HL-60 (cell line): Measurements from ENCODE around the gene MSX2.

ENCODE experiments used
- DNase-seq, 2 experiments: peaks; one replicate each; pipeline ENCODE4 v3.0.0-alpha.2; 2010 to 2020; ENCODE audit warnings: low read depth in 1 of 2, low spot score in 1 of 2
- H3K27ac ChIP-seq: fragments of 250-450 bp; sonication (Bioruptor Pico); replicated peaks from 2 replicates; pipeline ENCODE4 v1.5.1; 2020; ENCODE audit warnings: mild to moderate bottlenecking, moderate library complexity
- H3K27me3 ChIP-seq: fragments of 250-450 bp; sonication (Bioruptor Pico); 2 replicates; pipeline ENCODE4 v1.5.1; 2021; ENCODE audit warnings: mild to moderate bottlenecking, moderate library complexity; ENCODE audit not compliant: insufficient read depth, poor library complexity, severe bottlenecking
- H3K4me3 ChIP-seq: replicated peaks from 2 replicates; pipeline ENCODE4 v1.5.1; 2011; ENCODE audit warnings: mild to moderate bottlenecking, control low read depth, low read length; ENCODE audit not compliant: insufficient read depth
- GABPA ChIP-seq: IDR thresholded peaks from 2 replicates; pipeline ENCODE4 v1.6.1; 2012; ENCODE audit warnings: low read depth
- POLR2AphosphoS5 ChIP-seq: IDR thresholded peaks from 2 replicates; pipeline ENCODE4 v1.6.1; 2012; ENCODE audit warnings: low read depth
- SPI1 ChIP-seq: IDR thresholded peaks from 2 replicates; pipeline ENCODE4 v1.6.1; 2012; ENCODE audit warnings: low read depth, mild to moderate bottlenecking, borderline replicate concordance
- TF ChIP-seq, protein P1 (sequence below): IDR thresholded peaks from 2 replicates; pipeline ENCODE4 v1.6.1; 2012; ENCODE audit warnings: low read depth; ENCODE audit not compliant: insufficient replicate concordance
- TF ChIP-seq, protein P2 (sequence below): IDR thresholded peaks from one replicate; pipeline ENCODE4 v1.5.1; 2011; ENCODE audit warnings: low read length, control low read depth, inconsistent platforms; ENCODE audit not compliant: insufficient read depth

MSX2 gene

DNA sequence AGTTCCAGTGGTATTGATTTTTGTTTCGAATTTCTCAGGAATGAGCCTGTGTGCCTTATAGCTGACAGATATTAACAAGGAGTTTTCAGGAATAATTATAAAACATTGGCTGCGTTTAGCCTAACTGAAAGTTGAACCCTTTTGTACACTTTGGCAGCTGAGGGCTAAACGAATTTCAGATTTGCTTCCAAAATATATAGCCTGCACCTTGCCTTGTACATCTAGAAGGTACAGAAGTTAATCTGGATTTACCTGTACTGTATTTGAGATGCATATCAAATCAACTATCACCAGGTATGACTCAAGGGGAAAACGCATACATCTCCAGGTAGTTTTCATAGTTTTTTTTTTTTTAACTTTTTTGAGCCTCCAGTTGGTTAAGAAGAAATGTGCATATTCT lies 1.9 kb upstream of the MSX2 start:
- TF ChIP-seq GABPA, result no peak
- Histone ChIP-seq H3K27me3 (peaks cover 71% of the 10 kb centered on the region), H3K4me3 (no peak overlapping the region), H3K27ac (no peak overlapping the region)
- DNase-seq, result no peak

DNA sequence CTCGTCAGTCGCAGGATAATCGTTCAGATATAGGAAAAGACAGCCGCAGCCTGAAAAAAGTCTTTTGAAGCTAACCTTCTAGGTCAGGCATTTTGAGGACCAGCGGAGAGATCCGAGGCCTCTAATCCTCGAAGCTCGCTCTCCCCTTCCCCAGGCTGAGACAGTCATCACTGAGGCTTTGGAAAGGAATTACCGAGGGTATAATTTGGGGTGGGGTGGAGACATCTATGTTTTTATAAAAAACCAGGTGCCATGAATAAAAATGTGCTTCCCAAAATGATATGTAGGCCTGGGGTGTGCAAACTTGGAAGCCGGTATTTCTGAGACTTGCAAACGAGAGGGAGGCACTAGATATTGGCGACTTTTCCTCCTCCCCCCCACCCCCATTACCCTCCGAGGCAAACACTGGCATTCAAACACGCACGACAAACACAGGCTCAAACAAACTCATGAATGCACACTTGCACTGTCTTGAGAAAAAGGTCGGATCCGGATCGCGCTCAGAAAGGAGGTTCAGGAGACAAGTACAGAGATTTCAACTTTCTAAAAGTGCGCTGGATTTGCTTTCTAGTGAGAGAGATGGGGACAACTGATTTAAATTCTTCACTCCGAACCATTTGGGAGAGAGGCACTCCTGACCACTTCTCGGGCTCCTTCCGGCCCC lies 935 bp upstream of the MSX2 start:
- TF ChIP-seq SPI1, result no peak
- no peak for TF ChIP-seq POLR2AphosphoS5
- TF ChIP-seq GABPA, result no peak
- TF ChIP-seq, protein P1, sequence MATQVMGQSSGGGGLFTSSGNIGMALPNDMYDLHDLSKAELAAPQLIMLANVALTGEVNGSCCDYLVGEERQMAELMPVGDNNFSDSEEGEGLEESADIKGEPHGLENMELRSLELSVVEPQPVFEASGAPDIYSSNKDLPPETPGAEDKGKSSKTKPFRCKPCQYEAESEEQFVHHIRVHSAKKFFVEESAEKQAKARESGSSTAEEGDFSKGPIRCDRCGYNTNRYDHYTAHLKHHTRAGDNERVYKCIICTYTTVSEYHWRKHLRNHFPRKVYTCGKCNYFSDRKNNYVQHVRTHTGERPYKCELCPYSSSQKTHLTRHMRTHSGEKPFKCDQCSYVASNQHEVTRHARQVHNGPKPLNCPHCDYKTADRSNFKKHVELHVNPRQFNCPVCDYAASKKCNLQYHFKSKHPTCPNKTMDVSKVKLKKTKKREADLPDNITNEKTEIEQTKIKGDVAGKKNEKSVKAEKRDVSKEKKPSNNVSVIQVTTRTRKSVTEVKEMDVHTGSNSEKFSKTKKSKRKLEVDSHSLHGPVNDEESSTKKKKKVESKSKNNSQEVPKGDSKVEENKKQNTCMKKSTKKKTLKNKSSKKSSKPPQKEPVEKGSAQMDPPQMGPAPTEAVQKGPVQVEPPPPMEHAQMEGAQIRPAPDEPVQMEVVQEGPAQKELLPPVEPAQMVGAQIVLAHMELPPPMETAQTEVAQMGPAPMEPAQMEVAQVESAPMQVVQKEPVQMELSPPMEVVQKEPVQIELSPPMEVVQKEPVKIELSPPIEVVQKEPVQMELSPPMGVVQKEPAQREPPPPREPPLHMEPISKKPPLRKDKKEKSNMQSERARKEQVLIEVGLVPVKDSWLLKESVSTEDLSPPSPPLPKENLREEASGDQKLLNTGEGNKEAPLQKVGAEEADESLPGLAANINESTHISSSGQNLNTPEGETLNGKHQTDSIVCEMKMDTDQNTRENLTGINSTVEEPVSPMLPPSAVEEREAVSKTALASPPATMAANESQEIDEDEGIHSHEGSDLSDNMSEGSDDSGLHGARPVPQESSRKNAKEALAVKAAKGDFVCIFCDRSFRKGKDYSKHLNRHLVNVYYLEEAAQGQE, result no peak
- TF ChIP-seq, protein P2, sequence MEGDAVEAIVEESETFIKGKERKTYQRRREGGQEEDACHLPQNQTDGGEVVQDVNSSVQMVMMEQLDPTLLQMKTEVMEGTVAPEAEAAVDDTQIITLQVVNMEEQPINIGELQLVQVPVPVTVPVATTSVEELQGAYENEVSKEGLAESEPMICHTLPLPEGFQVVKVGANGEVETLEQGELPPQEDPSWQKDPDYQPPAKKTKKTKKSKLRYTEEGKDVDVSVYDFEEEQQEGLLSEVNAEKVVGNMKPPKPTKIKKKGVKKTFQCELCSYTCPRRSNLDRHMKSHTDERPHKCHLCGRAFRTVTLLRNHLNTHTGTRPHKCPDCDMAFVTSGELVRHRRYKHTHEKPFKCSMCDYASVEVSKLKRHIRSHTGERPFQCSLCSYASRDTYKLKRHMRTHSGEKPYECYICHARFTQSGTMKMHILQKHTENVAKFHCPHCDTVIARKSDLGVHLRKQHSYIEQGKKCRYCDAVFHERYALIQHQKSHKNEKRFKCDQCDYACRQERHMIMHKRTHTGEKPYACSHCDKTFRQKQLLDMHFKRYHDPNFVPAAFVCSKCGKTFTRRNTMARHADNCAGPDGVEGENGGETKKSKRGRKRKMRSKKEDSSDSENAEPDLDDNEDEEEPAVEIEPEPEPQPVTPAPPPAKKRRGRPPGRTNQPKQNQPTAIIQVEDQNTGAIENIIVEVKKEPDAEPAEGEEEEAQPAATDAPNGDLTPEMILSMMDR, result no peak
- Histone ChIP-seq H3K4me3 (no peak overlapping the region), H3K27ac (no peak overlapping the region), H3K27me3 (peaks cover 74% of the 10 kb centered on the region)
- no peak for DNase-seq

GRCh38 chr5:174723979-174724483 lies 351 bp upstream of the MSX2 start:
- Histone ChIP-seq H3K4me3 (no peak overlapping the region), H3K27ac (no peak overlapping the region), H3K27me3 (peaks cover 69% of the 10 kb centered on the region)
- TF ChIP-seq, protein P1, result no peak
- TF ChIP-seq POLR2AphosphoS5, result no peak
- no peak for DNase-seq

DNA sequence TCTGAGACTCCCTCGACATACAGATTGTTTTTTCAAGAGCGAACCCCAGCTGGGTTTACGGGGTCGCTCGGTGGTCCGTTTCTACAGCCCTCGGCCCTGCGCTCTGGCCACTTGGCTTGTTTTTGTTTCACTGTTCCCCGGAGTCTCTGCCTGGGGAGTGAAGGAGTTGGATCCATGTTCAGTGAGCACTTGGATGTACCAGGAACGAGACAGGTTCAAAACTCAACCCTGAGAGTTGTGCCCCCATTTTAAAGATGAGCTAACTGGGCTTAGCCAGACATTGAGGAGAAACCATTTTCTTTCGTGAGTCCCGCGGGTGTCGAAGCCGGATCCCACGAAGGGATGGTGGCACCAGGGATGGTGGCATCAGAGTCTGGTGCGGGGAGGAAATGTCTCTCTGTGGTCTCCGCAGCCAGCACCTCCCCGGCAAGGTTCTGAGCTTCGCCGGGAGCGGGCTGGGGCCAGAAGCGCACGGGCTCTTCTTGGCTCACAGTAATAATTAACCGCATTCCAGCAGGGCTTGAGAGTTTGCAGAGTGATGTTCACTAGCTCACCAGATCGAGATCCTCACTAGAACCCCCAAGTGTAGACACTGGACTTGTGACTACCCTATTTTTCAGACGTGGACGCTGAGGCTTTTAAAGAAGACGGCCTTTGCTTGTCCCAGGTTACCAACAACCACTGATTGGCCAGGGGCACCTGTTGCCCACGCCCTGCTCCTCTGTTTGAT lies 1.0 kb downstream of the MSX2 start:
- peaks cover 56% of the 10 kb centered on the region for H3K27me3 ChIP-seq
- H3K27ac ChIP-seq, result no peak overlapping the region
- no peak for DNase-seq
- TF ChIP-seq SPI1 (no peak), POLR2AphosphoS5 (no peak)
- TF ChIP-seq, protein P2, result no peak
- no peak overlapping the region for H3K4me3 ChIP-seq
